ENCODE results near the gene CHRM5. TPM values are rescaled to one million over a fixed set of nuclear protein-coding genes. Genes with fewer than 3 reads are reported as not detected.
A peak's percentile ranks its signal among the peaks of the same experiment; 100 is the strongest.

Gene CHRM5
- total RNA-seq, 2 donors from 2014 or later: not detected

DNA sequence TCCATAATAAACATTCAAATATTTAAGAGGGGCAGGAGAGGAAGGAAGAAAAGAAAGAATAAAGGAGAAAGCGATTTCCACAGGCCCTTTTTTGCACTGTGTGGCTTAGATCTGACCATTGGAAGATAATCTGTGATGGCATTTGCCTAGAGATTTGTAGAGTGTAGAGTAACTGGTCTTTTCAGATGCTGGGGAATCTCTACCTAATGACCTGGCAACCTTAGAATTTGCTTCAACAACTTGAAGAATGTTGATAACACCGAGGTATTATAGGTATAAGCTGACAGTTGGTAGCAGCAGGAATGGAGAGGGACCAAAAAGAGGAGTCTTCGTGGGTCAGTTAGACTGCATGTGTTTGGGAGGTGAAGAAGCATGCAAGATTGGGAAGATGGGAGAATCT, 91.6 kb downstream of the CHRM5 start:
- H3K4me1 Mint-ChIP-seq (ENCODE audit: low read depth in 2 of 2): peaks cover 4 to 6% of the 10 kb centered on the region in 2 donors
- H3K27ac Mint-ChIP-seq: no peak overlapping the region
- H3K9me3 Mint-ChIP-seq: no peaks in the 10 kb centered on the region
- no peaks in the 10 kb centered on the region for H3K27me3 Mint-ChIP-seq
- no peak for DNase-seq (ENCODE audit: low spot score)
- no peaks in the 10 kb centered on the region for H3K36me3 Mint-ChIP-seq
- no peak overlapping the region for H3K4me3 Mint-ChIP-seq
- no peak for ATAC-seq

DNA sequence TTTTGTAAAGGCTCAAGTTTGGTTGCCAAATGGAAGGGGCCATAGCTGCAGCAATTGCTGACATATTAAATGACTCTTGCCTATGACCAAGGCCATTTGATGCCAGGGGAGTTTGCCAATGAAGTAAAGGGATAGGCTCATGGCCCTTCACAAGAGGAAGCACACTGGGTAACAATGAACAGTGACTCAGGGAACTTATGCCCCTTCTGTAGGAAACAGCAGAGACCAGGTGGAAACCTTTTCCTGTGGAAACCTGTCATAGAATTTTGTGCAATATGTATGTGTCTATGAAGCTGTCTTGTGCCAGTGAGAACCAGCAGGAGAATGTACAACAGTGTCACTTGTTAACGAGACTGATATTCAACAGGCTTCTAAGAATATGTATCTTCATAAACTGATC, 96.1 kb downstream of the CHRM5 start:
- DNase-seq (ENCODE audit: low spot score) (no peak), ATAC-seq (no peak)
- Mint-ChIP-seq H3K9me3 (no peaks in the 10 kb centered on the region), H3K27me3 (no peaks in the 10 kb centered on the region), H3K4me3 (no peak overlapping the region), H3K27ac (no peak overlapping the region), H3K4me1 (ENCODE audit: low read depth in 2 of 2) (peaks cover 4 to 6% of the 10 kb centered on the region in 2 donors), H3K36me3 (no peaks in the 10 kb centered on the region)

DNA sequence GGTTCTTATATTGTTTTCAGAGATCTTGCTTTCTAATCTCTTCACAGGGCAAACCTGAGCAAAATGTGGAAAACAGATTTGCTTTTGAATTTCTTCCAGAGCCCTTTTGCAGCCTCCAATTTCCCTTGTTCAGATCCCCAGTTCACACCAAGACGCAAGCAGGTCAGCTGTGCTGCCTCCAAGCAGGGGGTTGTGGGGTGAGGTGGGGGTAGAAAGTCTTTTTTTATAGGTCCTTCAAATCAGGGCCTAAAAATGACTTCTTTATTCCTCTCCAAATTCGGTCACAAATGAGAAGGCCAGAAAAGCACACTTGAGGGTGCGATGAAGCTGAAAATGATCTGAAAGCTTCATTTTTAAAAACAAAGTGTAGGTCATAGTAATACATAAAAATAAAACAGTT, 97.0 kb downstream of the CHRM5 start:
- Mint-ChIP-seq H3K9me3 (no peaks in the 10 kb centered on the region), H3K4me3 (no peak overlapping the region), H3K27ac (no peak overlapping the region), H3K36me3 (no peaks in the 10 kb centered on the region), H3K4me1 (ENCODE audit: low read depth in 2 of 2) (peaks cover 4 to 6% of the 10 kb centered on the region in 2 donors), H3K27me3 (no peaks in the 10 kb centered on the region)
- DNase-seq (ENCODE audit: low spot score): no peak
- no peak for ATAC-seq

DNA sequence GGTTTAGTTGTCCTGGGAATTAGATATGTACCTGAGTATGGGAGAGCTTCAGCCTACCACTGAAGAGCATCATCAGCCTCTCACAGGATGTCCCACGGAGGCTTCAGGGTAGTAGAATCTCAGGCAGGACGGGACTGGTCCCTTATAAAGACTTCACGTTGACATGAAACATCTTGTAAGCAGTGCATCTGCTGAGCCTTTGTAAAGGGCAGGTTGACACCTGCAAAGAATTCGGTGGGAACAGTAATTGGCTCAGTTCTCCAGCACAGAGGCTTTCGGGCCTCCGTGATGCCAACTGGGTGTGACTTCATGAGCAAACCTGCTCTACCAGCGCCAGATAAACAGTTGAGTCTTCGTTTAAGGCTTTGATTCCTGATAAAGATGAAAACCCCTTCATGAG, 97.6 kb downstream of the CHRM5 start:
- Mint-ChIP-seq H3K4me3 (no peak overlapping the region), H3K4me1 (ENCODE audit: low read depth in 2 of 2) (peaks cover 4 to 6% of the 10 kb centered on the region in 2 donors), H3K27ac (no peak overlapping the region), H3K27me3 (no peaks in the 10 kb centered on the region), H3K9me3 (no peaks in the 10 kb centered on the region), H3K36me3 (no peaks in the 10 kb centered on the region)
- ATAC-seq (no peak), DNase-seq (ENCODE audit: low spot score) (no peak)

DNA sequence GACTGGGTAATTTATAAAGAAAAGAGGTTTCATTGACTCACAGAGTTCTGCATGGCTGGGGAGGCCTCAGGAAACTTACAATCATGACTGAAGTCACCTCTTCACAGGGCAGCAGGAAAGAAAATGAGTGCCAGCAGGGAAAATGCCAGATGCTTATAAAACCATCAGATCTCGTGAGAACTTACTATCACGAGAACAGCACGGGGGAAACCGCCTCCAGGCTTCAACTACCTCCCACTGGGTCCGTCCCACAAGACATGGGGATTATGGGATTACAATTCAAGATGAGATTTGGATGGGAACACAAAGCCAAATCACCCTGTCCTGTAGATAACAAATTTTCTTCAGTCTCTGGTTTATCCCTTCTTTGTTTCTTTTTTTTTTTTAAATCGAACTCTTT, 101.7 kb downstream of the CHRM5 start:
- Mint-ChIP-seq H3K36me3 (no peaks in the 10 kb centered on the region), H3K9me3 (no peaks in the 10 kb centered on the region), H3K4me3 (no peak overlapping the region), H3K4me1 (ENCODE audit: low read depth in 2 of 2) (no peaks in the 10 kb centered on the region), H3K27ac (no peak overlapping the region), H3K27me3 (no peaks in the 10 kb centered on the region)
- ATAC-seq: no peak
- no peak for DNase-seq (ENCODE audit: low spot score)

DNA sequence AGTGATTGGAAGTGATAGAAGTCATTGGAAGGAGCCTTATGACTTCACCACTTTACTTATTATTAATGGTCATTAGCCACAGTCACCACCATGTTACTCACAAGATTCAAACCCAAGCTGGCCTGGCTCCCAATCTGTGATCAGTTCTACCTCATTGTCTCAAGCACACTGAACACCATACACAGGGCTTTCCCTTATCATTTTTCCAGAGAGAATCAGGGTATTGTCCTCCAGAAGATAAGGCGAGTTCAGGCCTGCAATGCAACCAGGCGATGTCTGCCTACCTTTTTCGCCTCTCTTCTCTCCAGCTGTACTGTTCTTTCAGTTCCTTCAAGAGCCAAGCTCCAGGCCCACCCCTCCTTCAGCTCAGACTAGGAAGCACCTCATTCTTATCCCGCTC, 108.5 kb downstream of the CHRM5 start:
- ATAC-seq (no peak), DNase-seq (ENCODE audit: low spot score) (no peak)
- Mint-ChIP-seq H3K27me3 (no peaks in the 10 kb centered on the region), H3K27ac (no peak overlapping the region), H3K9me3 (no peaks in the 10 kb centered on the region), H3K36me3 (no peaks in the 10 kb centered on the region), H3K4me1 (ENCODE audit: low read depth in 2 of 2) (no peaks in the 10 kb centered on the region), H3K4me3 (no peak overlapping the region)

DNA sequence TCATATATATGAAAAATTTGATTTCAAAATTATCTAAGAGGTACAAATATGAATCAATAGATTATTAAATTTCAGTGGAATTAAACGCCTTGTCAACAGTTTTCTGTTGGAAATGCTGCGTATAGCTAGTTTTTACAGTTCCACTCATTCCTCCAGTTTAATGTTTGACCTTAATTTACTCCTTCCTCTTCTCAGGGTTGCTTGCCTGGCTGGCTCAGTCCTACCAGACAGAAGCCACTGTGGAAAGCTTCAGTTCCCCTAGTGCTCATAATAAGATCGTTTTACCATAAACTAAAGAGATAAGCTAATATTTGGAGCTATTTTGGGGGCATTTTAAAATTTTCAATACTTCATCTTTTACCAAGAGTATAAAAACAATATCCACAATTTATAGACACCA, 110.6 kb downstream of the CHRM5 start:
- H3K36me3 Mint-ChIP-seq: no peaks in the 10 kb centered on the region
- ATAC-seq: no peak
- no peak overlapping the region for H3K4me3 Mint-ChIP-seq
- no peaks in the 10 kb centered on the region for H3K4me1 Mint-ChIP-seq (ENCODE audit: low read depth in 2 of 2)
- DNase-seq (ENCODE audit: low spot score): no peak
- H3K9me3 Mint-ChIP-seq: no peaks in the 10 kb centered on the region
- no peak overlapping the region for H3K27ac Mint-ChIP-seq
- H3K27me3 Mint-ChIP-seq: no peaks in the 10 kb centered on the region

DNA sequence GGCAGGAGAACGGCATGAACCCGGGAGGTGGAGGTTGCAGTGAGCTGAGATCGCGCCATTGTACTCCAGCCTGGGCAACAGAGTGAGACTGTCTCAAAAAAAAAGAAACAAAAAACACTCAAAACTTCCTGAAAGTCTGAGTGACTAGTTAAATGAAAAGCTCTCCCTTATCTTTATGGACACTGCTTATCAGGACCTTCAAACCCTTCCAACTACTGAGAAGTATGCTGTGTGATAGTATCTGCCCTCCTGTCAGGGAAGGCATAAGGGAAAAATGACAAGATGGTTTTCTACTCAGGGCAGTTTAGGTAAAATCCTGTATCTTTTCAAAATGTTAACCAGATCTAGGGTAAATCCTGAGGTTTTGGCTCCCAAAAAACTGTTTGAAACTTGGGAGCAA, 111.6 kb downstream of the CHRM5 start:
- ATAC-seq (no peak), DNase-seq (ENCODE audit: low spot score) (no peak)
- H3K4me1 Mint-ChIP-seq (ENCODE audit: low read depth in 2 of 2): no peaks in the 10 kb centered on the region

DNA sequence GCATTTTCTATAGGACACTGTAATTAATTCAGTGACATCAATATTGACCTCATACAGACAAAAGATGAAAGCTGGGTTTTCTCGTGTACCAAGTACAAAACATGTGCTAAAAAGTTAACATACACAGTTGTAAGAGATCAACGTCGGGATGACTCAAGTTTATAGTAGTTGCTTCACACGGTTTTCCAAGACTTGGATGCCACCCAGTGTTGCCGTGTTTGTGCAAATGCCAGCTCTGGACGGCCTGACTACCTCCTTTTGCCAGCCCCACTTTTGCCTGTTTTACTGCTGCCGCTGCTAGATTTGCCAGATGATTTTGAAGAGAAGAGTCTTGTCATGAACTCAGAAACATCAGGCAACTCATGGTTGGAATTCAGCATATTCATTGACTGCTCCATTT, 115.8 kb downstream of the CHRM5 start:
- Mint-ChIP-seq H3K4me3 (no peak overlapping the region), H3K27ac (no peak overlapping the region), H3K4me1 (ENCODE audit: low read depth in 2 of 2) (no peaks in the 10 kb centered on the region)

More for the DNA sequence above, 111.6 kb downstream of the CHRM5 start:
- Mint-ChIP-seq H3K36me3 (peaks cover 4% of the 10 kb centered on the region), H3K27me3 (no peaks in the 10 kb centered on the region), H3K27ac (no peak overlapping the region), H3K9me3 (no peaks in the 10 kb centered on the region), H3K4me3 (no peak overlapping the region)

DNA sequence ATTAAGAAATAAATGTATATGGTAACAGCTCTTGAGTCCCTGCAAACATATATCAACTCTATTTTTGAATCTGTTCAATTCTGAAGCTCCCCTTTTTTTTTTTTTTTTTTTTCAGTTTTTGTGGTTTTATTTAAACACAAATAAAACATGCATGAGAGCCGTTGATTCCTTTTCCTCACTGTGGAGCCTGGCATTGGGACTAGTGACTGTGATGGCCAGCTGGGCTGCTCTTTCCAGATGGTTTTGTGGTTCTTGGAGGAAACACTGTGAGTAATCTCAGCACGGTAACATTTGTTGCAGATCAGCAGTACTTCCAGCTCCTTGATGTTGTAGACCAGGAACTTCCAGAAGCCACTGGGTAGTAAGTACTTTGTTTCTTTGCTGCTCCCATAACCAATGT, 117.4 kb downstream of the CHRM5 start:
- H3K4me3 Mint-ChIP-seq: no peak overlapping the region
- H3K9me3 Mint-ChIP-seq: no peaks in the 10 kb centered on the region
- ATAC-seq (no peak), DNase-seq (ENCODE audit: low spot score) (no peak)
- peaks cover 4% of the 10 kb centered on the region for H3K36me3 Mint-ChIP-seq
- no peaks in the 10 kb centered on the region for H3K4me1 Mint-ChIP-seq (ENCODE audit: low read depth in 2 of 2)
- H3K27me3 Mint-ChIP-seq: no peaks in the 10 kb centered on the region
- no peak overlapping the region for H3K27ac Mint-ChIP-seq

More for the DNA sequence above, 115.8 kb downstream of the CHRM5 start:
- peaks cover 4% of the 10 kb centered on the region for H3K36me3 Mint-ChIP-seq
- no peak for ATAC-seq
- H3K9me3 Mint-ChIP-seq: no peaks in the 10 kb centered on the region
- DNase-seq (ENCODE audit: low spot score): no peak
- H3K27me3 Mint-ChIP-seq: no peaks in the 10 kb centered on the region

DNA sequence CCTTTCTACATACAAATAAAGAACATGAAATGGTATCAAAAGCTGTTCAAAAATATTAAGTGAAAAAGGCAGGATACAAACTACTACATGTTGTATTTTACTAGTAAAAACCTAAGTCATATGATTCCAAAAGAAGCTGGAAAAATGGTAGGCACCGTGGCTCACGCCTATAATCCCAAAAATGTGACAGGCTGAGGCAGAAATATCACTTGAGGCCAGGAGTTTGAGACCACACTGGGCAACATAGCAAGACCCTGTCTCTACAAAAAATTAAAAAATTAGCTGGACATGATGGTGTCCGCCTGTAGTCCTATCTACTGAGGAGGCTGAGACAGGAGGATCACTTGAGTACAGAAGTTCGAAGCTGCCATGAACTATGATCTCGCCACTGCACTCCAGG, 131.6 kb downstream of the CHRM5 start:
- H3K9me3 Mint-ChIP-seq: peaks cover 2% of the 10 kb centered on the region
- peak overlapping the region in 1 of 2 donors; percentile 70 for H3K27ac Mint-ChIP-seq
- peaks cover 23 to 39% of the 10 kb centered on the region in 2 donors for H3K4me1 Mint-ChIP-seq (ENCODE audit: low read depth in 2 of 2)
- peaks cover 7% of the 10 kb centered on the region for H3K36me3 Mint-ChIP-seq
- no peaks in the 10 kb centered on the region for H3K27me3 Mint-ChIP-seq
- peak overlapping the region; percentile 100 for H3K4me3 Mint-ChIP-seq
- ATAC-seq (no peak), DNase-seq (ENCODE audit: low spot score) (no peak)

DNA sequence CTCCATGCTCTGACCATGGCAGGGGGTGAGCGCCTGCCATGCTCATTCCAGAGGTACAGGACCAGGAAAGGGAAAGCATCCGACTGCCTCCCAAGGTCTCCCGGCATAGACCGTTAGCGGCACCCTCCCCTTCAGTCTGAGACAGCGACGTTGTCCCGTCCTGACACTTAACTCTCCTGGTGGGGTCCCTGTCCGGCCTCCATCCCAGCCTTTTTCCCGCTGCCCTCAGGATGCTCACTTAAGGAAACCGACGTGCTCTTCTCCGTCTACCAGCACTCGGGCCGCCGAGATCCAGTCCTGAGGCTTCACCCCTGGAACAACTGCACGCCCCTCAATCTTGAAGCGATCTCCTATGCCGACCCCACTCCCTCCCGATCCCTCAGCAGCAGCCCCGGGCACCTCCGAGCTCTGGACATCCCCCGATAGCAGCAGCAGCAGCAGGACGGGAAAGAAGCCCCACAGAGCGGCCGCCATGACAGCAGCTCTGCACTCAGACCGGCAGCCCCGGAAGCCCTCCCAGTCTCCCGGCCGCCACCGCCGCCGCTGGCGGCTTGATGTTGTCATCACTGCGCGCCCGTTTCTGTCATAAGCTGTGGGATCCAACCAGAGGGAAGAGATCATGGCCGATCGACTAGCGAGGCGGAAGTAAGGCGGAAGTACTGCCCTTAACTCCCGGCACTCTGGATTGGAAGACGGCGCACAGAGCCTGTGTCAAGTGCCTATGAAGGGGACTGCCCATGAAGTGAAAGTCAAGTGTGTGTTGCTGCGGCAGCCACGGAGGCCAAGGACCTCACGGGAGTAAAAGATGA, 133.3 kb downstream of the CHRM5 start, which contains the start of the genes EMC7 and PGBD4:
Gene EMC7, minus strand, starts transcription at position 497 of the 809 bp plus-strand sequence. Its CDS starts 23 bp downstream, at position 474.
Gene PGBD4, plus strand, starts transcription at position 718 of the 809 bp plus-strand sequence. CDS start 449 bp downstream, outside the sequence.
- no peaks in the 10 kb centered on the region for H3K27me3 Mint-ChIP-seq
- DNase-seq (ENCODE audit: low spot score) (peak; percentile 99), ATAC-seq (peak; percentile 100)
- peaks cover 7% of the 10 kb centered on the region for H3K36me3 Mint-ChIP-seq
- peaks cover 23 to 35% of the 10 kb centered on the region in 2 donors for H3K4me1 Mint-ChIP-seq (ENCODE audit: low read depth in 2 of 2)
- peaks cover 2% of the 10 kb centered on the region for H3K9me3 Mint-ChIP-seq
- peak within 1 kb of the TSS; percentile 99 for H3K27ac Mint-ChIP-seq
- H3K4me3 Mint-ChIP-seq: peak within 1 kb of the TSS; percentile 100

DNA sequence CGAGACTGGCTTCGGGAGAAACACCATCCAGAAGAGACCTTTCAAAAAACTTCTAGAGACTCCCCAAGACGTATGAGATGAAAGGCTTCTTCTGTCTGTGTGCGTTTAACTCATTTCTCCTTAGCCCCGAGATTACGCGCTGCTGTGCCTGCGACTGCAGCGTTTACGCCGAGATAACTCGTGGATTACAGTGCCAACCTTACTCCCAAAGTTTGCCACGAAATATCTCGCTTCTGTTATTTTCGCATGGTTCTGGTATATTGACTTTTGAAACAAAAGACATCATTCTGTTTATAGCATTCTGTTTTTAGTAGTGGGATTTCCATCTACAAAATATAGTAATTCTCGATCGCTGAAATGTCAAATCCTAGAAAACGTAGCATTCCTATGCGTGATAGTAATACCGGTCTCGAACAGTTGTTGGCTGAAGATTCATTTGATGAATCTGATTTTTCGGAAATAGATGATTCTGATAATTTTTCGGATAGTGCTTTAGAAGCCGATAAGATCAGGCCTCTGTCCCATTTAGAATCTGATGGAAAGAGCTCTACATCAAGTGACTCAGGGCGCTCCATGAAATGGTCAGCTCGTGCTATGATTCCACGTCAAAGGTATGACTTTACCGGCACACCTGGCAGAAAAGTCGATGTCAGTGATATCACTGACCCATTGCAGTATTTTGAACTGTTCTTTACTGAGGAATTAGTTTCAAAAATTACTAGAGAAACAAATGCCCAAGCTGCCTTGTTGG, 134.1 kb downstream of the CHRM5 start:
- no peak for DNase-seq (ENCODE audit: low spot score)

DNA sequence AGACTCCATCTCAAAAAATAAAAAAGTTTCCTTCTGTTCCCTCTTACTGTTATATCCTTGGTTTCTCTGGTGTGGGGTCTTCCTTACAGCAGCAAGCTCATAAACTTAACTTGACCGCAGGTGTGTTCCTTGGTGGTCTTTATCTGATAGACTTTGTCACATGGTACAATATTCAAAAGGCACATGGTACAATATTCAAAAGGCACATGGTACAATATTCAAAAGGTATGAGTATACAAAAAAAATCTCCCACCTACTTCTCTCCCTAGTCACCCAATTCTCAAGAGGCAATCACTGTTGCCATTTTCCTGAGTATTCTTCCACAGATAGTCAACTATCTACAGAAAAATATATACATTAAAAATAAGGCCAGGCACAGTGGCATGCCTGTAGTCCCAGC, 138.1 kb downstream of the CHRM5 start:
- Mint-ChIP-seq H3K27ac (no peak overlapping the region), H3K36me3 (peaks cover 7% of the 10 kb centered on the region), H3K4me3 (no peak overlapping the region), H3K27me3 (no peaks in the 10 kb centered on the region), H3K9me3 (peaks cover 2% of the 10 kb centered on the region), H3K4me1 (ENCODE audit: low read depth in 2 of 2) (peaks cover 6 to 15% of the 10 kb centered on the region in 2 donors)
- DNase-seq (ENCODE audit: low spot score) (no peak), ATAC-seq (no peak)

More for the DNA sequence above, 134.1 kb downstream of the CHRM5 start:
- H3K4me3 Mint-ChIP-seq: peak overlapping the region; percentile 100
- peaks cover 23 to 35% of the 10 kb centered on the region in 2 donors for H3K4me1 Mint-ChIP-seq (ENCODE audit: low read depth in 2 of 2)
- H3K27me3 Mint-ChIP-seq: no peaks in the 10 kb centered on the region
- H3K9me3 Mint-ChIP-seq: peaks cover 2% of the 10 kb centered on the region
- H3K27ac Mint-ChIP-seq: peak overlapping the region; percentile 99
- peaks cover 7% of the 10 kb centered on the region for H3K36me3 Mint-ChIP-seq
- ATAC-seq: no peak
